ENCODE data around the gene SPATS2L.

- TF ChIP-seq TEAD4 (CRISPR knock-in tag; IDR thresholded peaks at IDR 0.05), result no peak
- TF ChIP-seq, protein P1, sequence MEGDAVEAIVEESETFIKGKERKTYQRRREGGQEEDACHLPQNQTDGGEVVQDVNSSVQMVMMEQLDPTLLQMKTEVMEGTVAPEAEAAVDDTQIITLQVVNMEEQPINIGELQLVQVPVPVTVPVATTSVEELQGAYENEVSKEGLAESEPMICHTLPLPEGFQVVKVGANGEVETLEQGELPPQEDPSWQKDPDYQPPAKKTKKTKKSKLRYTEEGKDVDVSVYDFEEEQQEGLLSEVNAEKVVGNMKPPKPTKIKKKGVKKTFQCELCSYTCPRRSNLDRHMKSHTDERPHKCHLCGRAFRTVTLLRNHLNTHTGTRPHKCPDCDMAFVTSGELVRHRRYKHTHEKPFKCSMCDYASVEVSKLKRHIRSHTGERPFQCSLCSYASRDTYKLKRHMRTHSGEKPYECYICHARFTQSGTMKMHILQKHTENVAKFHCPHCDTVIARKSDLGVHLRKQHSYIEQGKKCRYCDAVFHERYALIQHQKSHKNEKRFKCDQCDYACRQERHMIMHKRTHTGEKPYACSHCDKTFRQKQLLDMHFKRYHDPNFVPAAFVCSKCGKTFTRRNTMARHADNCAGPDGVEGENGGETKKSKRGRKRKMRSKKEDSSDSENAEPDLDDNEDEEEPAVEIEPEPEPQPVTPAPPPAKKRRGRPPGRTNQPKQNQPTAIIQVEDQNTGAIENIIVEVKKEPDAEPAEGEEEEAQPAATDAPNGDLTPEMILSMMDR (IDR thresholded peaks at IDR 0.05), result no peak
- TF ChIP-seq ELF4 (CRISPR knock-in tag; IDR thresholded peaks at IDR 0.05; ENCODE audit: low read depth), result no peak
- TF ChIP-seq, protein P2, sequence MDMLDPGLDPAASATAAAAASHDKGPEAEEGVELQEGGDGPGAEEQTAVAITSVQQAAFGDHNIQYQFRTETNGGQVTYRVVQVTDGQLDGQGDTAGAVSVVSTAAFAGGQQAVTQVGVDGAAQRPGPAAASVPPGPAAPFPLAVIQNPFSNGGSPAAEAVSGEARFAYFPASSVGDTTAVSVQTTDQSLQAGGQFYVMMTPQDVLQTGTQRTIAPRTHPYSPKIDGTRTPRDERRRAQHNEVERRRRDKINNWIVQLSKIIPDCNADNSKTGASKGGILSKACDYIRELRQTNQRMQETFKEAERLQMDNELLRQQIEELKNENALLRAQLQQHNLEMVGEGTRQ (CRISPR knock-in tag; IDR thresholded peaks at IDR 0.05), result no peak
- no peak for TF ChIP-seq SP1 (CRISPR knock-in tag; conservative IDR thresholded peaks at IDR 0.05)
- TF ChIP-seq USF1 (CRISPR knock-in tag; IDR thresholded peaks at IDR 0.05), result no peak
These were observed 99.3 kb downstream of the SPATS2L start for GRCh38 chr2:200405599-200406298.
